Uterus (tissue), 4 donors: ENCODE results near the gene KLK15. TPM values are rescaled to one million over a fixed set of nuclear protein-coding genes. Genes with fewer than 3 reads are reported as not detected.

Source experiments
- DNase-seq, 2 donors: peaks; one replicate each; pipeline ENCODE4 v3.0.0-alpha.2; 2019 to 2020
- H3K27ac ChIP-seq, 2 donors: fragments of 200-600 bp; sonication (generic); 1 replicate in 1 of 2; 2 replicates in 1 of 2; pipeline ENCODE4 v1.5.1; 2016 to 2018
- H3K27me3 ChIP-seq, 2 donors: fragments of 200-600 bp; sonication (generic); one replicate each; pipeline ENCODE4 v1.5.1; 2018 to 2019; ENCODE audit warnings: control low read depth in 1 of 2
- H3K36me3 ChIP-seq, 2 donors: fragments of 200-600 bp; sonication (generic); one replicate each; pipeline ENCODE4 v1.5.1; 2019; ENCODE audit warnings: control low read depth in 1 of 2
- H3K4me1 ChIP-seq, 2 donors: fragments of 200-600 bp; sonication (generic); one replicate each; pipeline ENCODE4 v1.5.1; 2018 to 2019; ENCODE audit warnings: control low read depth in 1 of 2
- H3K4me3 ChIP-seq, 2 donors: fragments of 200-600 bp; sonication (generic); 1 replicate in 1 of 2; 2 replicates in 1 of 2; pipeline ENCODE4 v1.5.1; 2018 to 2019; ENCODE audit warnings: mild to moderate bottlenecking in 1 of 2
- H3K9me3 ChIP-seq, 2 donors: fragments of 200-600 bp; sonication (generic); one replicate each; pipeline ENCODE4 v1.5.1; 2019; ENCODE audit warnings: control low read depth in 1 of 2
- CTCF ChIP-seq, 4 experiments: fragments of 200-600 bp in 2 of 4; fragments of 450-650 bp in 2 of 4; sonication (generic) in 2 of 4; IDR thresholded peaks; one replicate each; pipeline ENCODE4 v1.5.1; 2016 to 2019; ENCODE audit warnings: antibody characterized with exemption in 4 of 4, mild to moderate bottlenecking in 2 of 4, moderate library complexity in 1 of 4
- POLR2A ChIP-seq, 2 donors: fragments of 450-650 bp; IDR thresholded peaks; one replicate each; pipeline ENCODE4 v1.6.1; 2016; ENCODE audit warnings: antibody characterized with exemption in 2 of 2, mild to moderate bottlenecking in 1 of 2, moderate library complexity in 1 of 2
- intact Hi-C: fragments of 100-400 bp; cut with DNase I; formaldehyde crosslinking; loops from one replicate; pipeline ENCODE4 v1.15.1; 2023; ENCODE audit warnings: low total_unique reads
- total RNA-seq, 4 donors: library from RNA; depleted of rRNA in 3 of 4; stranded (reverse); fragments of >200 nt in 3 of 4; gene quantifications; one replicate each; pipeline versions ENCODE4 v1.1.0 to v1.2.4, GENCODE V29; 2014 to 2023
- donor health status: DM: yes; HTN: yes; CAD: no.

KLK15 gene
- total RNA-seq, 4 donors from 2014 or later = not detected

- Histone ChIP-seq H3K36me3 (no peaks in the 10 kb centered on the region), H3K9me3 (no peaks in the 10 kb centered on the region), H3K27ac (no peak overlapping the region), H3K4me3 (no peak overlapping the region), H3K27me3 (no peaks in the 10 kb centered on the region), H3K4me1 (no peaks in the 10 kb centered on the region)
- intact Hi-C loops = no loop called here
- no peak for DNase-seq
- no peak for TF ChIP-seq CTCF (IDR thresholded peaks at IDR 0.05)
- no peak for TF ChIP-seq POLR2A (IDR thresholded peaks at IDR 0.05)
These were observed 24.0 kb upstream of the KLK15 start for GRCh38 chr19:50857366-50857765.

GRCh38 chr19:50854636-50855410 is 21.4 kb upstream of the KLK15 start, which contains the start of gene KLK3:
KLK3 (plus strand) TSS chr19:50854915; CDS start chr19:50854956, 41 bp downstream.
- no peaks in the 10 kb centered on the region for H3K27me3 ChIP-seq
- TF ChIP-seq POLR2A (IDR thresholded peaks at IDR 0.05) (no peak), CTCF (IDR thresholded peaks at IDR 0.05) (no peak)

GRCh38 chr19:50851620-50852019 is 18.2 kb upstream of the KLK15 start:
- intact Hi-C loops = no loop called here
- no peaks in the 10 kb centered on the region for H3K4me1 ChIP-seq
- H3K9me3 ChIP-seq = no peaks in the 10 kb centered on the region
- H3K27me3 ChIP-seq = no peaks in the 10 kb centered on the region
- no peak for DNase-seq
- no peak overlapping the region for H3K4me3 ChIP-seq
- no peak overlapping the region for H3K27ac ChIP-seq
- H3K36me3 ChIP-seq = no peaks in the 10 kb centered on the region
- TF ChIP-seq POLR2A (IDR thresholded peaks at IDR 0.05) = no peak
- no peak for TF ChIP-seq CTCF (IDR thresholded peaks at IDR 0.05)

More at GRCh38 chr19:50854636-50855410, 21.4 kb upstream of the KLK15 start, which contains the start of gene KLK3:
- no peaks in the 10 kb centered on the region for H3K4me1 ChIP-seq
- DNase-seq = no peak
- no peaks in the 10 kb centered on the region for H3K9me3 ChIP-seq
- H3K27ac ChIP-seq = no peak within 1 kb of the TSS
- H3K4me3 ChIP-seq = no peak within 1 kb of the TSS
- intact Hi-C loops = no loop called here
- no peaks in the 10 kb centered on the region for H3K36me3 ChIP-seq

GRCh38 chr19:50850738-50851137 is 17.4 kb upstream of the KLK15 start:
- Histone ChIP-seq H3K36me3 (no peaks in the 10 kb centered on the region), H3K27ac (no peak overlapping the region), H3K4me1 (no peaks in the 10 kb centered on the region), H3K4me3 (no peak overlapping the region), H3K9me3 (no peaks in the 10 kb centered on the region), H3K27me3 (no peaks in the 10 kb centered on the region)
- DNase-seq = no peak
- intact Hi-C loops = no loop called here
- TF ChIP-seq CTCF (IDR thresholded peaks at IDR 0.05) (no peak), POLR2A (IDR thresholded peaks at IDR 0.05) (no peak)

- DNase-seq = no peak
- H3K9me3 ChIP-seq = peaks cover 0 to 14% of the 10 kb centered on the region in 2 donors
- intact Hi-C loops = no loop called here
- no peaks in the 10 kb centered on the region for H3K4me1 ChIP-seq
- H3K4me3 ChIP-seq = no peak overlapping the region
- H3K36me3 ChIP-seq = no peaks in the 10 kb centered on the region
- no peaks in the 10 kb centered on the region for H3K27me3 ChIP-seq
- H3K27ac ChIP-seq = no peak overlapping the region
- no peak for TF ChIP-seq POLR2A (IDR thresholded peaks at IDR 0.05)
- no peak for TF ChIP-seq CTCF (IDR thresholded peaks at IDR 0.05)
These were observed 11.0 kb upstream of the KLK15 start for GRCh38 chr19:50844296-50844935.
